Uterus (tissue), 2 donors: ENCODE data around the gene OR4D9.

Experiments
- POLR2A ChIP-seq, 2 donors: fragments of 450-650 bp; IDR thresholded peaks; one replicate each; pipeline ENCODE4 v1.6.1; 2016; ENCODE audit warnings: antibody characterized with exemption in 2 of 2, mild to moderate bottlenecking in 1 of 2, moderate library complexity in 1 of 2
- TF ChIP-seq, protein P1 (sequence below), 4 experiments: fragments of 200-600 bp in 2 of 4; fragments of 450-650 bp in 2 of 4; sonication (generic) in 2 of 4; IDR thresholded peaks; one replicate each; pipeline ENCODE4 v1.5.1; 2016 to 2019; ENCODE audit warnings: antibody characterized with exemption in 4 of 4, mild to moderate bottlenecking in 2 of 4, moderate library complexity in 1 of 4

DNA sequence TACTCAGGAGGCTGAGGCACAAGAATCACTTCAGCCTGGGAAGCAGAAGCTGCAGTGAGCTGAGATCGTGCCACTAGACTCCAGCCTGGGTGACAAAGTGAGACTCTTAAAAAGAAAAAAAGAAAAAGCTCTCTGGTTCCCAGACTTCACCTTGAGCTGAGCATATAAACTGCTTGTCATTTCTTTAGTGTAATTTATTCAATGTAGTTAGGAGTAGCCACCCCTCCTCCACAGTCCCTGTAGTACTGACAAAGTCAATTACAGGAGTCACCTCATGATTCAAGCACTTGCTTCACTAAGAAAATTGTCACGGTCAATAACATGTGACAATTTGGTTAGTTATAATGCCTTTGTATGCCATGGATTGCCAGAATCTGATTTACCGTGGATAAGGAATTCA lies 31.0 kb upstream of the OR4D9 start:
- TF ChIP-seq, protein P1, sequence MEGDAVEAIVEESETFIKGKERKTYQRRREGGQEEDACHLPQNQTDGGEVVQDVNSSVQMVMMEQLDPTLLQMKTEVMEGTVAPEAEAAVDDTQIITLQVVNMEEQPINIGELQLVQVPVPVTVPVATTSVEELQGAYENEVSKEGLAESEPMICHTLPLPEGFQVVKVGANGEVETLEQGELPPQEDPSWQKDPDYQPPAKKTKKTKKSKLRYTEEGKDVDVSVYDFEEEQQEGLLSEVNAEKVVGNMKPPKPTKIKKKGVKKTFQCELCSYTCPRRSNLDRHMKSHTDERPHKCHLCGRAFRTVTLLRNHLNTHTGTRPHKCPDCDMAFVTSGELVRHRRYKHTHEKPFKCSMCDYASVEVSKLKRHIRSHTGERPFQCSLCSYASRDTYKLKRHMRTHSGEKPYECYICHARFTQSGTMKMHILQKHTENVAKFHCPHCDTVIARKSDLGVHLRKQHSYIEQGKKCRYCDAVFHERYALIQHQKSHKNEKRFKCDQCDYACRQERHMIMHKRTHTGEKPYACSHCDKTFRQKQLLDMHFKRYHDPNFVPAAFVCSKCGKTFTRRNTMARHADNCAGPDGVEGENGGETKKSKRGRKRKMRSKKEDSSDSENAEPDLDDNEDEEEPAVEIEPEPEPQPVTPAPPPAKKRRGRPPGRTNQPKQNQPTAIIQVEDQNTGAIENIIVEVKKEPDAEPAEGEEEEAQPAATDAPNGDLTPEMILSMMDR (IDR thresholded peaks at IDR 0.05), result no peak
- no peak for TF ChIP-seq POLR2A (IDR thresholded peaks at IDR 0.05)
